ACC112 (cell line): ENCODE measurements around the gene AURKA.
A peak's percentile ranks its signal among the peaks of the same experiment; 100 is the strongest.

Source experiments
- H2AFZ ChIP-seq: fragments of 200-600 bp; sonication (generic); one replicate; pipeline ENCODE4 v1.6.0; 2017; ENCODE audit warnings: antibody characterized with exemption, low read length; ENCODE audit not compliant: unreplicated experiment
- H3K27ac ChIP-seq: fragments of 200-600 bp; sonication (generic); 2 replicates; pipeline ENCODE4 v1.5.1; 2014; ENCODE audit warnings: low read depth, mild to moderate bottlenecking, antibody characterized with exemption, low read length, moderate library complexity
- H3K27me3 ChIP-seq: fragments of 200-600 bp; sonication (generic); 2 replicates; pipeline ENCODE4 v1.6.1; 2014; ENCODE audit warnings: mild to moderate bottlenecking, antibody characterized with exemption, low read length, moderate library complexity, mixed read lengths; ENCODE audit not compliant: insufficient read depth
- H3K36me3 ChIP-seq: fragments of 200-600 bp; sonication (generic); 2 replicates; pipeline ENCODE4 v1.6.1; 2016; ENCODE audit warnings: mild to moderate bottlenecking, antibody characterized with exemption, low read length, moderate library complexity, mixed read lengths; ENCODE audit not compliant: insufficient read depth
- H3K4me1 ChIP-seq: fragments of 200-600 bp; sonication (generic); one replicate; pipeline ENCODE4 v1.6.1; 2016; ENCODE audit warnings: low read length, mixed read lengths; ENCODE audit not compliant: insufficient read depth, unreplicated experiment, control insufficient read depth
- H3K4me3 ChIP-seq: fragments of 200-600 bp; sonication (generic); 2 replicates; pipeline ENCODE4 v1.5.1; 2014; ENCODE audit warnings: mild to moderate bottlenecking, low read depth, low read length
- H3K79me2 ChIP-seq: fragments of 200-600 bp; sonication (generic); one replicate; pipeline ENCODE4 v1.6.0; 2016; ENCODE audit warnings: low read length; ENCODE audit not compliant: control insufficient read depth, unreplicated experiment, insufficient read depth

The AURKA gene

DNA sequence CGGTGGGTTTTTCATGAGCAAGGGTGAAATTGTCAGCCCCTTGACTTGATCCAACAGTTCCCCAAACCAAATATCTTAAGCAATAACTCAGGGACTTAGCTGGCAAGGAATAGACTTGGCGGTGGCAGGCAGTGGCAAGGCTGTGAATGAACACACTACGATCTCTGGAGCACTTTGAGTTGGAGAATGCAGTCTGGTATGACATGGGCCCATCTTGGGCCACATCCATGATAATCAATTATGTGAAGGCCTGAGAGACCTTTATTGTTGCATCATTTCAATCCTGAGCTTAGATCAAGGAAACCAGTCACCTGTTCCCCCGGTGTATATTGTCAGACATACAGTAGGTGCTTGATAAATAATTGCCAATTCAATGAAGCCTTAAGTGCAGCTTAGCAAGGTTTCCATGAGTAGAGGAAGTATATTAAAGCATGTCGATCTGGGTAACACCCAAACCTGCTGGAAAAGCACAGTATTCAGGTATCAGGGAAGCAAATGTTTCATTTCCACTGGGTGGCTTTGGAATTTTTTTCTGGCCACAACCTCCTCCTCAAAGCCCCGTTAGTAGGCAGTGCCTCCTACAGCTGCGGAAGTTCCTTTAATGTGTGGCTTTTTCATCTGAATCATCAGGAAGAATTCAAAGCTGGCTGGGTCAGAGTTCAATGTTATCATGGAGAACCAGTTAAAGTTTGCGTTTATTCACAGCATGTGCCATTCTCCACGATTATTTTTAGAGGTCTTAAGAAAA lies 30.2 kb upstream of the AURKA start:
- peak overlapping the region; percentile 72 for H3K27ac ChIP-seq
- peaks cover 34% of the 10 kb centered on the region for H3K4me1 ChIP-seq
- no peaks in the 10 kb centered on the region for H3K79me2 ChIP-seq
- H3K36me3 ChIP-seq: no peaks in the 10 kb centered on the region
- H3K27me3 ChIP-seq: no peaks in the 10 kb centered on the region
- H2AFZ ChIP-seq: peak overlapping the region; percentile 57
- H3K4me3 ChIP-seq: peak overlapping the region; percentile 32; the same call in 1 of the 2 replicates

- Histone ChIP-seq H3K4me1 (peaks cover 34% of the 10 kb centered on the region), H3K36me3 (no peaks in the 10 kb centered on the region), H3K27me3 (no peaks in the 10 kb centered on the region), H2AFZ (no peak overlapping the region), H3K4me3 (no peak overlapping the region), H3K79me2 (no peaks in the 10 kb centered on the region), H3K27ac (no peak overlapping the region)
Observed at GRCh38 chr20:56420940-56421688, 29.1 kb upstream of the AURKA start.

GRCh38 chr20:56420028-56420427 lies 28.0 kb upstream of the AURKA start:
- peaks cover 40% of the 10 kb centered on the region for H3K4me1 ChIP-seq
- no peak overlapping the region for H3K27ac ChIP-seq
- H3K4me3 ChIP-seq: no peak overlapping the region
- no peak overlapping the region for H2AFZ ChIP-seq
- no peaks in the 10 kb centered on the region for H3K79me2 ChIP-seq
- H3K27me3 ChIP-seq: no peaks in the 10 kb centered on the region
- H3K36me3 ChIP-seq: no peaks in the 10 kb centered on the region

DNA sequence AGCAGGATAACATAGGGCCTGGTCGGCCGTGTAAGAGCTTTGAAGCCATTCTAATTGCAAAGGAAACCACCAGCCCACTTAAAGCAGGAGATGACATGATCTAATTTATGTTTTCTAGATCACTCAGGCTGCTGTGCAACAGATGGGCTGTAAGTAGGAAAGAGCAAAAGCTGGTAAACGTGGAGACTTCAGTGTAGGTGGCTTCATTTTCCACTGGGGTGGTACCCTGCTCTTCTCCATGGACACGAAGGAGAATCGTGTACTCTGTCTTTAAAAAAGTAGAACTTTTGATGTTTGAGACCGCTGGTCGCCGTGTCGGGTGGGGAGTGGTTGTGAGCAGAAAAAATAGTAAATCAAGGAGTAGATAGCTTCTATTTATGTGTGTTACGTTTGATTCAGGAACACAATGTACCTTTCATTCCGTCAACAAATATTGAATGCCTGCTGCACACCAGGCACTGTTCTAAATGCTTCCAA lies 26.4 kb upstream of the AURKA start:
- Histone ChIP-seq H3K36me3 (no peaks in the 10 kb centered on the region), H3K4me3 (no peak overlapping the region), H3K27ac (peak overlapping the region; percentile 67), H3K79me2 (no peaks in the 10 kb centered on the region), H2AFZ (no peak overlapping the region), H3K4me1 (peaks cover 47% of the 10 kb centered on the region), H3K27me3 (no peaks in the 10 kb centered on the region)

DNA sequence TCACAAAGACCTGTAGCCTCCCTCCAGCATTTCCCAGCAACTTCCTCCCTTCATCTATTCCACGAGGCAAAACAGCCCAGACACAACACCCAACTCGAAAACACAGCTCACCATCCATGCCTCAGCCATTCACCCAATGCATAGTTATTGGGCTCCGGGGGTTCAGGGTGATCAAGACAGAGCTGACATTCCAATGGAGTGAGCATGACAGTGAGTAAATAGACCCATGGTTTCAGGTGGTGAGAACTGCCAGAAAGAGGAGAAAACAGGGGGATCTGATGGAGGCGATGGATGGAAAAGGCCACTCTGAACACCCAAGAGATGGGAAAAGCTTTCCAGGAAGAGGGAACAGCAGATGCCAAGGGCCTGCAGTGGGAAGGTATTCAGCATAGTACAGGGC lies 25.9 kb upstream of the AURKA start:
- H3K4me3 ChIP-seq: no peak overlapping the region
- no peaks in the 10 kb centered on the region for H3K79me2 ChIP-seq
- no peaks in the 10 kb centered on the region for H3K36me3 ChIP-seq
- no peaks in the 10 kb centered on the region for H3K27me3 ChIP-seq
- H3K4me1 ChIP-seq: peaks cover 44% of the 10 kb centered on the region
- H3K27ac ChIP-seq: no peak overlapping the region; the same call in 1 of the 2 replicates
- H2AFZ ChIP-seq: no peak overlapping the region

- Histone ChIP-seq H3K27ac (no peak overlapping the region), H3K79me2 (no peaks in the 10 kb centered on the region), H3K36me3 (no peaks in the 10 kb centered on the region), H3K4me3 (no peak overlapping the region), H2AFZ (no peak overlapping the region), H3K27me3 (no peaks in the 10 kb centered on the region), H3K4me1 (peaks cover 41% of the 10 kb centered on the region)
Observed at GRCh38 chr20:56417402-56417801, 25.4 kb upstream of the AURKA start.

DNA sequence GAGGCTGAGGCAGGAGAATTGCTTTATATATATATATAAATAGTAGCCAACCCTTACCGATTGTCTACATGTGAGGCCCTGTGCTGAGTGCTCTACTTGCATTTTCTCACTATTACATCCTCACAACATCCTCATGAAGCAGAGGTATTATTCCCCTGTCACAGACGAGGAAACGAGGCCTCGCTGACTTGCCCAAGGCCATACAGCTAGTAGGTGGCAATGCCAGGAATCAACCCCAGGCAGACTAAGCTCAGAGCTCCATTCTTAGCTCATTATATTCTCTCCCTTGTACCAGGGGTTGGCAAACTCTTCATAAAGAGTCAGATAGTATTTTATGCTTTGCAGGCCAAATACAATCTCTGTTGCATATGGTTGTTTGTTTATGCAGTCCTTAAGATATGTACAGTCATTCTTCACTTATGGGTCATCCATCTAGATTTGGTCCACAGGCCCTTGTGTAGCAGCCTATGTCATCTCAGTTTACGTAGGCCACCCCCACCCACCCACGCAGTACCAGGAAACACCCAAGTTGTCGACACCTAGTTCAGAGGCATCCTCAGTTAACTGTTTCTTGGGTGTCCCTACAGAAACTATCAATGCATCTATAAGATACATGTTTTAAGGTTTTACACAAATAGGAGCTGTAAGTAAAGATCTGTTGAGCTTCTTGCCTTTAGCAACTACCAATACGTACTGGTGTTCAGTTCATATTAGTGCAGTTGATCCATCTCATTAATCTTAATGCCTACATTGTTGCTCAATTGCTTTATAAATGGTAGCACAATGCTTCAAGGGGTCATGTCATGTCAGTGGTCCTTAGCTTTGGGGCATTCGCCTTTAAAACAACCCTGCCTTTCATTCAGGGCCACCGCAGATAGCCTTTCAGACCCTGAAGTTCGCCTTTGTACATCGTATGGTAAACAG lies 23.1 kb upstream of the AURKA start:
- no peaks in the 10 kb centered on the region for H3K27me3 ChIP-seq
- H2AFZ ChIP-seq: no peak overlapping the region
- H3K4me3 ChIP-seq: no peak overlapping the region
- no peaks in the 10 kb centered on the region for H3K36me3 ChIP-seq
- peaks cover 43% of the 10 kb centered on the region for H3K4me1 ChIP-seq
- no peaks in the 10 kb centered on the region for H3K79me2 ChIP-seq
- peak overlapping the region; percentile 64 for H3K27ac ChIP-seq

- no peaks in the 10 kb centered on the region for H3K79me2 ChIP-seq
- H2AFZ ChIP-seq: no peak overlapping the region
- peaks cover 29% of the 10 kb centered on the region for H3K4me1 ChIP-seq
- no peak overlapping the region for H3K4me3 ChIP-seq
- no peaks in the 10 kb centered on the region for H3K27me3 ChIP-seq
- peak overlapping the region; percentile 70; the same call in 1 of the 2 replicates for H3K27ac ChIP-seq
- no peaks in the 10 kb centered on the region for H3K36me3 ChIP-seq
Observed at GRCh38 chr20:56412949-56413348, 20.9 kb upstream of the AURKA start.

GRCh38 chr20:56412473-56412790 lies 20.4 kb upstream of the AURKA start:
- H3K27me3 ChIP-seq: no peaks in the 10 kb centered on the region
- peaks cover 26% of the 10 kb centered on the region for H3K4me1 ChIP-seq
- peak overlapping the region; percentile 84 for H2AFZ ChIP-seq
- no peaks in the 10 kb centered on the region; the same call in 1 of the 2 replicates for H3K36me3 ChIP-seq
- H3K79me2 ChIP-seq: no peaks in the 10 kb centered on the region
- peak overlapping the region; percentile 70 for H3K27ac ChIP-seq
- peak overlapping the region; percentile 70 for H3K4me3 ChIP-seq

- Histone ChIP-seq H3K27ac (peak within 1 kb of the TSS; percentile 70), H2AFZ (peak within 1 kb of the TSS; percentile 84)
Observed at GRCh38 chr20:56411759-56412472, 19.9 kb upstream of the AURKA start, which contains the start of gene CASS4. CASS4 (plus strand) TSS chr20:56412260; CDS start chr20:56412459, 199 bp downstream.

More at GRCh38 chr20:56411759-56412472, 19.9 kb upstream of the AURKA start, which contains the start of gene CASS4:
- Histone ChIP-seq H3K4me1 (peaks cover 26% of the 10 kb centered on the region), H3K79me2 (no peaks in the 10 kb centered on the region), H3K36me3 (peaks cover under 1% of the 10 kb centered on the region; the same call in 1 of the 2 replicates), H3K4me3 (peak within 1 kb of the TSS; percentile 70), H3K27me3 (no peaks in the 10 kb centered on the region)
